ENCODE measurements around the gene COL27A1. TPM values are rescaled to one million over a fixed set of nuclear protein-coding genes. Genes with fewer than 3 reads are reported as not detected.

The COL27A1 gene
- total RNA-seq, 2 experiments from 2014 or later = 8.4 to 9.7 TPM

DNA sequence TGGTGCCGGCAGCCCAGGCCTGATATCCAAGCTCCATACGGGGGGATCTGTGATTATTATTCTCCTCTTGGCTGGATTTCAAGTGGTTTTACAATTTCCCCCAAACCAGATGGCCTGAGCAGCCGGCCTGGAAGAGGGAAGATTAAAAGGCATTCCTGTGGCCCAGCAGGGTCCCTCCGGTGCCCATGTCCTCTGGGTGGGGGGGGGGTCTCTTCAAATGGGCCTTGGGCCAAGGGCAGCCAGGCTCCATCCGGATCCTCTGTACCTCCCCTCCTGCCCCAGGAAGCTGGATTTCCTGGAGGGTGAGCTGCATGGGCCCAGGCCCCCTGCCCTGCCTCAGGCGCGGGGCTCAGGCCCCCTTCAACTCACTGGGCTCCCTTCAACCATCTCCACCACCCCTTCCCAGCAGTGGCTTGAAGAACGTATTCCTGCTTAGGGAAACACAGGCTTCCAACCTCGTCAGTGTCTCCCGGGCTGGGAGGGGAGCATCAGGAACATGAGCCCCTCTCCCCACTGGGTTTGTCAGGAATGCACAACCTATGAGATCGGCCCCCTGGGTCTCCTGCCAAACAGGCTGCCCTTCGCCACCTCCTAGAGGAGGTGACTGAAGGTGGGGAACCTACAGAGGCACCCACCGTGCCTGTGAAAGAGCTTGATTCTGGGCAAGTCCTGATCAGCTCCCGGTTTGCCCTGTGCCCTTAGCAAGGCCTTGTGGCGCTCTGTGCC, 104.6 kb downstream of the COL27A1 start:
- Mint-ChIP-seq H3K9me3 (no peaks in the 10 kb centered on the region), H3K4me1 (ENCODE audit: low read depth) (no peaks in the 10 kb centered on the region), H3K27me3 (no peaks in the 10 kb centered on the region), H3K36me3 (ENCODE audit: low read depth) (no peaks in the 10 kb centered on the region), H3K4me3 (no peak overlapping the region), H3K27ac (no peak overlapping the region)
- TF ChIP-seq CTCF (IDR thresholded peaks at IDR 0.05) = no peak
- ChIA-PET CTCF (interaction anchor here (0.8 to 2.5 kb wide), 2 partner anchors 32 to 152 kb away, joined by 3 to 7 read pairs; no protein-coding TSS in a partner anchor), POLR2A (interaction anchor here (1.1 kb wide), 1 partner anchor 21 kb away, joined by 3 read pairs; no protein-coding TSS in a partner anchor)
- DNase-seq = no peak
- intact Hi-C loops (cut with micrococcal nuclease) = no loop called here
- ATAC-seq = no peak

DNA sequence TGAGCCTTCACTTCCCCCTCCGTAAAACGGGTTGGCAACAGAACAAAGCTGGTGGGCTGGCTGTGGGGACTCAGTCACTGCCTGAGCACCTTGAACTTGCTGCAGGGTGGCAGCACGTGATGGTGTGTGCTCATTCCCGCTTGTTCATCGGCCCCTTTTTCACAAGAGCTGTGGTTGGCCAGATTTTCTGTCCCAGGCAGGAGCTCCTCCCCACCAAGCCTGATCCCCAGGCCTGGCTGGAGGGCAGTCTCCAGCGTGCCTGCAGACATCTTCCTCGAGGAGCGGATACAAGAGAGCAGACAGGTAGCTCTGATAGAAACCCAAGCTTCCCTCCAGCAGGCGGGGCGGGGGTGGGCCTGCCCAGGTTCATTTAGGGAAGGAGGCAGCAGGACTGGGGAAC, 105.7 kb downstream of the COL27A1 start:
- no peaks in the 10 kb centered on the region for H3K36me3 Mint-ChIP-seq (ENCODE audit: low read depth)
- intact Hi-C loops (cut with micrococcal nuclease) = no loop called here
- H3K27me3 Mint-ChIP-seq = peaks cover 3% of the 10 kb centered on the region
- DNase-seq (no peak), ATAC-seq (no peak)
- TF ChIP-seq CTCF (IDR thresholded peaks at IDR 0.05) = no peak
- H3K9me3 Mint-ChIP-seq = no peaks in the 10 kb centered on the region
- ChIA-PET CTCF (interaction anchor here (0.8 to 2.5 kb wide), 2 partner anchors 30 to 153 kb away, joined by 5 to 7 read pairs; no protein-coding TSS in a partner anchor), POLR2A (interaction anchor here (0.6 kb wide), 1 partner anchor 111 kb away, joined by 3 read pairs; no protein-coding TSS in a partner anchor)
- H3K4me3 Mint-ChIP-seq = no peak overlapping the region
- H3K4me1 Mint-ChIP-seq (ENCODE audit: low read depth) = no peaks in the 10 kb centered on the region
- H3K27ac Mint-ChIP-seq = no peak overlapping the region

GRCh38 chr9:114261987-114262386, 106.7 kb downstream of the COL27A1 start:
- Mint-ChIP-seq H3K27me3 (peaks cover 3% of the 10 kb centered on the region), H3K4me1 (ENCODE audit: low read depth) (no peaks in the 10 kb centered on the region), H3K36me3 (ENCODE audit: low read depth) (no peaks in the 10 kb centered on the region), H3K4me3 (no peak overlapping the region), H3K27ac (no peak overlapping the region), H3K9me3 (no peaks in the 10 kb centered on the region)
- DNase-seq = no peak
- ChIA-PET POLR2A (no interaction called here), CTCF (interaction anchor here (0.8 to 2.5 kb wide), 3 partner anchors 29 to 154 kb away, joined by 3 to 7 read pairs (median 5); no protein-coding TSS in a partner anchor)
- TF ChIP-seq CTCF (IDR thresholded peaks at IDR 0.05) = no peak
- ATAC-seq = no peak
- intact Hi-C loops (cut with micrococcal nuclease) = no loop called here

DNA sequence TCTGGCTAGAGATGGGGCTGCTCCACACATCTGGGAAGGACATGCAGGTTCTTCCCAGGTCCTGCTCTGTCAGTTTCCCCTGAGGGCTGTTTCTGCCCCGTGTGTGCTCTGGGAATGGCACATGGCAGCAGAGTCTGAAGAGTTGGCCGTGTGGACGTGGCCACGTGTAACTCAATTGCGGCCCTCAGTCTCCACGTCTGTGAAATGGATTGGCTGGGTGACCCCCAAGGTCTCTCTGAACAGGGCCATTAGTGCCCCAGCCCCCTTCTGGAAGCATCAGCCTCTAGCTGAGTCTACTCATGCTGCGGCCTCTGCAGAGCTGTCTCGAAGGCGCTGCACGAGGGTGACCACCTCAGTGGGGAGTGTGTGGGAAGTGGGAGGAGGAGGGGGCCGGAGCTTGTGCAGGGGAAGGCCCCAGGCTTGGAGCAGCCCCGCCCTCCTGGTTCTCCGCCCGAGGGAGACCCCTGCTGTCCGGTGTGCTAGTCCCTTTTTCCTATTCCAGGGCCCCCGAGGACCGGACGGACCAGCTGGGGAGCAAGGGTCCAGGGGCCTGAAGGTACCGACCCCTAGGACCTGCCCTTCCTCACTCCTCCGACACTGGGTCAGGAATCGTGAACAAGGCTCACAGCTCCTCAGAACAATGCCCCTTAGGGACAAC, 108.6 kb downstream of the COL27A1 start:
- Mint-ChIP-seq H3K36me3 (ENCODE audit: low read depth) (no peaks in the 10 kb centered on the region), H3K27ac (no peak overlapping the region), H3K27me3 (peaks cover 3% of the 10 kb centered on the region), H3K9me3 (no peaks in the 10 kb centered on the region), H3K4me1 (ENCODE audit: low read depth) (no peaks in the 10 kb centered on the region), H3K4me3 (no peak overlapping the region)
- ATAC-seq = no peak
- ChIA-PET CTCF (interaction anchor here (0.8 to 1.6 kb wide), 2 partner anchors 27 to 156 kb away, joined by 3 to 4 read pairs; no protein-coding TSS in a partner anchor), POLR2A (no interaction called here)
- no peak for TF ChIP-seq CTCF (IDR thresholded peaks at IDR 0.05)
- intact Hi-C loops (cut with micrococcal nuclease) = no loop called here
- peak; percentile 7 for DNase-seq
